Measurements from ENCODE around the gene CD7. TPM values are rescaled to one million over a fixed set of nuclear protein-coding genes. Genes with fewer than 3 reads are reported as not detected.
A peak's percentile ranks its signal among the peaks of the same experiment; 100 is the strongest.

Gene CD7
- polyA plus RNA-seq, 1 of the 3 experiments (the other 2 are of a cell fraction) = 0.07 TPM

DNA sequence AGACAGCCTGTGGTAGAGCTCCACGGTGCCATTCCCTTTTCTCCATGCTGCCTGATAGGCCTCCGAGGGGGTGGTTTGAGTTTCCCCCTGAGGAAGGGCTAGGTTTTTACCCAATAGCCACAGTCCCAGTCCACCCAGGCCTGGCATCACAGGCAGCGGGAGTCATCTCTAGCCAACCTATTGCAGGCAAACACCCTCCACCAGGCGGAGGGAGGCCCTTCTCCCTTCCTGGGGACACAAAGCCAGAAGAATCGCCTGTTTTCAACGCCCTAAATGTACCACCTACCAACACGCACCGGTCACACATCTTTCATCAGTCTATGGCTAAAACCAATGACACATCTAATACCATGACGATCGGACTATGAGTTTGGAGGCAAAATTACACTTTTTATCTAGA, 51.3 kb downstream of the CD7 start:
- ChIA-PET POLR2A (no interaction called here), CTCF (interaction anchor here (1.0 to 3.8 kb wide), 4 partner anchors 22 to 55 kb away, joined by 3 to 17 read pairs (median 4); no protein-coding TSS in a partner anchor)
- Histone ChIP-seq H3K36me3 (replicated peaks in 1 of 2; ENCODE audit: control insufficient read depth in 1 of 2, insufficient read depth in 2 of 2, low read length in 1 of 2) (peaks cover 64 to 73% of the 10 kb centered on the region in 2 experiments), H3K9me2 (no peaks in the 10 kb centered on the region), H3K27ac (ENCODE audit: low read depth in 2 of 2, low read length in 1 of 2) (peak overlapping the region in 1 of 2 experiments; percentile 92; a peak in 2 of 4 replicates), H3K27me3 (ENCODE audit: insufficient read depth) (no peaks in the 10 kb centered on the region), H3K4me2 (peak overlapping the region; percentile 79; the same call in 1 of the 2 replicates), H3F3A (replicated peaks; ENCODE audit: insufficient read depth) (peaks cover 35% of the 10 kb centered on the region), H2AFZ (ENCODE audit: low read depth) (no peak overlapping the region), H3K9ac (no peak overlapping the region), H3K79me2 (ENCODE audit: insufficient read depth) (peaks cover 100% of the 10 kb centered on the region), H3K4me3 (ENCODE audit: low read depth in 2 of 2, low read length in 1 of 2) (no peak overlapping the region), H3K9me3 (no peaks in the 10 kb centered on the region), H3K4me1 (ENCODE audit: control insufficient read depth in 1 of 2, insufficient read depth in 2 of 2, low read depth in 1 of 2, low read length in 1 of 2) (peaks cover 37 to 39% of the 10 kb centered on the region in 2 experiments; a peak in 3 of 4 replicates), H4K20me1 (ENCODE audit: insufficient read depth) (peaks cover 100% of the 10 kb centered on the region)
- TF ChIP-seq, protein P1, sequence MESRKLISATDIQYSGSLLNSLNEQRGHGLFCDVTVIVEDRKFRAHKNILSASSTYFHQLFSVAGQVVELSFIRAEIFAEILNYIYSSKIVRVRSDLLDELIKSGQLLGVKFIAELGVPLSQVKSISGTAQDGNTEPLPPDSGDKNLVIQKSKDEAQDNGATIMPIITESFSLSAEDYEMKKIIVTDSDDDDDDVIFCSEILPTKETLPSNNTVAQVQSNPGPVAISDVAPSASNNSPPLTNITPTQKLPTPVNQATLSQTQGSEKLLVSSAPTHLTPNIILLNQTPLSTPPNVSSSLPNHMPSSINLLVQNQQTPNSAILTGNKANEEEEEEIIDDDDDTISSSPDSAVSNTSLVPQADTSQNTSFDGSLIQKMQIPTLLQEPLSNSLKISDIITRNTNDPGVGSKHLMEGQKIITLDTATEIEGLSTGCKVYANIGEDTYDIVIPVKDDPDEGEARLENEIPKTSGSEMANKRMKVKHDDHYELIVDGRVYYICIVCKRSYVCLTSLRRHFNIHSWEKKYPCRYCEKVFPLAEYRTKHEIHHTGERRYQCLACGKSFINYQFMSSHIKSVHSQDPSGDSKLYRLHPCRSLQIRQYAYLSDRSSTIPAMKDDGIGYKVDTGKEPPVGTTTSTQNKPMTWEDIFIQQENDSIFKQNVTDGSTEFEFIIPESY (IDR thresholded peaks at IDR 0.05; ENCODE audit: borderline replicate concordance, low read depth) = no peak
- no peak for TF ChIP-seq MEF2A (IDR thresholded peaks at IDR 0.05; ENCODE audit: borderline replicate concordance, low read depth)
- no peak for TF ChIP-seq GATA2 (CRISPR knock-in tag; IDR thresholded peaks at IDR 0.05)
- TF ChIP-seq EZH2phosphoT487 (IDR thresholded peaks at IDR 0.05; ENCODE audit: borderline replicate concordance, low read depth) = no peak
- TF ChIP-seq RXRA (IDR thresholded peaks at IDR 0.05; ENCODE audit: borderline replicate concordance, low read depth) = no peak
- no peak for TF ChIP-seq FOXM1 (IDR thresholded peaks at IDR 0.05; ENCODE audit: low read depth)
- no peak for TF ChIP-seq RAD21 (IDR thresholded peaks at IDR 0.05; ENCODE audit: low read length)
- TF ChIP-seq, protein P2, sequence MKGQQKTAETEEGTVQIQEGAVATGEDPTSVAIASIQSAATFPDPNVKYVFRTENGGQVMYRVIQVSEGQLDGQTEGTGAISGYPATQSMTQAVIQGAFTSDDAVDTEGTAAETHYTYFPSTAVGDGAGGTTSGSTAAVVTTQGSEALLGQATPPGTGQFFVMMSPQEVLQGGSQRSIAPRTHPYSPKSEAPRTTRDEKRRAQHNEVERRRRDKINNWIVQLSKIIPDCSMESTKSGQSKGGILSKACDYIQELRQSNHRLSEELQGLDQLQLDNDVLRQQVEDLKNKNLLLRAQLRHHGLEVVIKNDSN (IDR thresholded peaks at IDR 0.05; ENCODE audit: borderline replicate concordance, low read depth) = no peak
- TF ChIP-seq, protein P3, sequence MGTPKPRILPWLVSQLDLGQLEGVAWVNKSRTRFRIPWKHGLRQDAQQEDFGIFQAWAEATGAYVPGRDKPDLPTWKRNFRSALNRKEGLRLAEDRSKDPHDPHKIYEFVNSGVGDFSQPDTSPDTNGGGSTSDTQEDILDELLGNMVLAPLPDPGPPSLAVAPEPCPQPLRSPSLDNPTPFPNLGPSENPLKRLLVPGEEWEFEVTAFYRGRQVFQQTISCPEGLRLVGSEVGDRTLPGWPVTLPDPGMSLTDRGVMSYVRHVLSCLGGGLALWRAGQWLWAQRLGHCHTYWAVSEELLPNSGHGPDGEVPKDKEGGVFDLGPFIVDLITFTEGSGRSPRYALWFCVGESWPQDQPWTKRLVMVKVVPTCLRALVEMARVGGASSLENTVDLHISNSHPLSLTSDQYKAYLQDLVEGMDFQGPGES (IDR thresholded peaks at IDR 0.05; ENCODE audit: low read depth, low read length) = no peak
- TF ChIP-seq NRF1 (IDR thresholded peaks at IDR 0.05; ENCODE audit: low read depth, low read length) = no peak
- no peak for TF ChIP-seq GABPA (IDR thresholded peaks at IDR 0.05; ENCODE audit: low read depth)
- no peak for TF ChIP-seq EP300 (IDR thresholded peaks at IDR 0.05; ENCODE audit: borderline replicate concordance in 1 of 2, low read depth in 1 of 2, low read length in 1 of 2)
- TF ChIP-seq, protein P4, sequence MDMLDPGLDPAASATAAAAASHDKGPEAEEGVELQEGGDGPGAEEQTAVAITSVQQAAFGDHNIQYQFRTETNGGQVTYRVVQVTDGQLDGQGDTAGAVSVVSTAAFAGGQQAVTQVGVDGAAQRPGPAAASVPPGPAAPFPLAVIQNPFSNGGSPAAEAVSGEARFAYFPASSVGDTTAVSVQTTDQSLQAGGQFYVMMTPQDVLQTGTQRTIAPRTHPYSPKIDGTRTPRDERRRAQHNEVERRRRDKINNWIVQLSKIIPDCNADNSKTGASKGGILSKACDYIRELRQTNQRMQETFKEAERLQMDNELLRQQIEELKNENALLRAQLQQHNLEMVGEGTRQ (IDR thresholded peaks at IDR 0.05; ENCODE audit: borderline replicate concordance, low read depth, low read length) = no peak
- TF ChIP-seq, protein P5, sequence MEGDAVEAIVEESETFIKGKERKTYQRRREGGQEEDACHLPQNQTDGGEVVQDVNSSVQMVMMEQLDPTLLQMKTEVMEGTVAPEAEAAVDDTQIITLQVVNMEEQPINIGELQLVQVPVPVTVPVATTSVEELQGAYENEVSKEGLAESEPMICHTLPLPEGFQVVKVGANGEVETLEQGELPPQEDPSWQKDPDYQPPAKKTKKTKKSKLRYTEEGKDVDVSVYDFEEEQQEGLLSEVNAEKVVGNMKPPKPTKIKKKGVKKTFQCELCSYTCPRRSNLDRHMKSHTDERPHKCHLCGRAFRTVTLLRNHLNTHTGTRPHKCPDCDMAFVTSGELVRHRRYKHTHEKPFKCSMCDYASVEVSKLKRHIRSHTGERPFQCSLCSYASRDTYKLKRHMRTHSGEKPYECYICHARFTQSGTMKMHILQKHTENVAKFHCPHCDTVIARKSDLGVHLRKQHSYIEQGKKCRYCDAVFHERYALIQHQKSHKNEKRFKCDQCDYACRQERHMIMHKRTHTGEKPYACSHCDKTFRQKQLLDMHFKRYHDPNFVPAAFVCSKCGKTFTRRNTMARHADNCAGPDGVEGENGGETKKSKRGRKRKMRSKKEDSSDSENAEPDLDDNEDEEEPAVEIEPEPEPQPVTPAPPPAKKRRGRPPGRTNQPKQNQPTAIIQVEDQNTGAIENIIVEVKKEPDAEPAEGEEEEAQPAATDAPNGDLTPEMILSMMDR (IDR thresholded peaks at IDR 0.05) = no peak
- TF ChIP-seq MXI1 (IDR thresholded peaks at IDR 0.05; ENCODE audit: low read depth, low read length) = no peak
- 96% methylated on average over 10 of the region's 10 CpGs for WGBS (ENCODE audit: low lambda C conversion rate)
- DNase-seq = no peak

Other genes starting within 250 kb of the CD7 start
- 28.1 and 55.1 TPM in 2 replicates for gene FASN, start 219.4 kb downstream of the CD7 start, polyA plus RNA-seq (2012; rRNA removed)
- 68.6 and 82.9 TPM in 2 replicates for gene CCDC57, start 104.8 kb downstream of the CD7 start, polyA plus RNA-seq (2012; rRNA removed)
- gene SLC16A3, start 88.6 kb downstream of the CD7 start, polyA plus RNA-seq (2012; rRNA removed) = 68.8 and 70.7 TPM in 2 replicates
- gene CSNK1D, start 43.9 kb downstream of the CD7 start, polyA plus RNA-seq (2012; rRNA removed) = 133 and 216 TPM in 2 replicates
- 2.1 and 3.8 TPM in 2 replicates for gene SECTM1, start 16.2 kb upstream of the CD7 start, polyA plus RNA-seq (2012; rRNA removed)
- gene TEX19, start 41.6 kb upstream of the CD7 start, polyA plus RNA-seq (2012; rRNA removed) = 0.10 and 0.11 TPM in 2 replicates
- gene UTS2R, start 54.2 kb upstream of the CD7 start, polyA plus RNA-seq (2012; rRNA removed) = not detected in 2 replicates
- gene HEXD, start 100.7 kb upstream of the CD7 start, polyA plus RNA-seq (2012; rRNA removed) = 38.8 and 43.1 TPM in 2 replicates
- 57.1 and 68.2 TPM in 2 replicates for gene OGFOD3, start 101.0 kb upstream of the CD7 start, polyA plus RNA-seq (2012; rRNA removed)
- gene CYBC1, start 133.1 kb upstream of the CD7 start, polyA plus RNA-seq (2012; rRNA removed) = 160 and 165 TPM in 2 replicates
- 128 and 130 TPM in 2 replicates for gene NARF, start 141.1 kb upstream of the CD7 start, polyA plus RNA-seq (2012; rRNA removed)
- 33.6 and 36.4 TPM in 2 replicates for gene FOXK2, start 202.1 kb upstream of the CD7 start, polyA plus RNA-seq (2012; rRNA removed)

All from SK-N-SH (cell line).